Osteoblast (primary cell): ENCODE results near the gene ZNF777. TPM values are rescaled to one million over a fixed set of nuclear protein-coding genes. Genes with fewer than 3 reads are reported as not detected.
"Not testable (repeated sequence)": the region's sequence is repeated elsewhere in the genome, so short reads cannot be mapped to it uniquely, and the experiment has no call there.

Experiments used
- DNase-seq: peaks from one replicate; pipeline ENCODE4 v3.0.0; 2011; ENCODE audit warnings: low spot score, mixed read lengths; ENCODE audit not compliant: insufficient read length; ENCODE audit errors: missing footprints
- H2AFZ ChIP-seq: 2 replicates; pipeline ENCODE4 v1.6.0; 2011; ENCODE audit warnings: mild to moderate bottlenecking, low read length
- H3K27ac ChIP-seq: 2 replicates; pipeline ENCODE4 v1.5.1; 2011; ENCODE audit warnings: mild to moderate bottlenecking, low read depth, low read length, moderate library complexity
- H3K27me3 ChIP-seq: 2 replicates; pipeline ENCODE4 v1.6.0; 2012; ENCODE audit warnings: mild to moderate bottlenecking, control low read depth, inconsistent platforms, low read length, moderate library complexity; ENCODE audit not compliant: insufficient read depth
- H3K36me3 ChIP-seq: 2 replicates; pipeline ENCODE4 v1.5.1; 2011; ENCODE audit warnings: mild to moderate bottlenecking, low read length, control low read depth, moderate library complexity; ENCODE audit not compliant: insufficient read depth
- H3K4me1 ChIP-seq: 2 replicates; pipeline ENCODE4 v1.5.1; 2011; ENCODE audit warnings: mild to moderate bottlenecking, low read length, control low read depth, moderate library complexity; ENCODE audit not compliant: insufficient read depth
- H3K4me2 ChIP-seq: 2 replicates; pipeline ENCODE4 v1.6.0; 2011; ENCODE audit warnings: mild to moderate bottlenecking, low read length; ENCODE audit not compliant: insufficient read depth
- H3K4me3 ChIP-seq: fragments of 200-600 bp; sonication (generic); 3 replicates; pipeline ENCODE4 v1.5.1; 2012; ENCODE audit warnings: mild to moderate bottlenecking, low read length, inconsistent platforms; ENCODE audit not compliant: insufficient read depth
- H3K79me2 ChIP-seq: 2 replicates; pipeline ENCODE4 v1.6.0; 2012; ENCODE audit warnings: mild to moderate bottlenecking, low read length, control low read depth, inconsistent platforms; ENCODE audit not compliant: insufficient read depth
- H3K9me3 ChIP-seq: 2 replicates; pipeline ENCODE4 v1.5.1; 2011; ENCODE audit warnings: low read depth, low read length, control low read depth
- H4K20me1 ChIP-seq: 2 replicates; pipeline ENCODE4 v1.6.0; 2012; ENCODE audit warnings: mild to moderate bottlenecking, low read length, control low read depth; ENCODE audit not compliant: insufficient read depth
- total RNA-seq: library from RNA; depleted of rRNA; stranded (reverse); fragments of >200 nt; gene quantifications from 2 replicates; pipeline ENCODE4 v1.2.3, GENCODE V29; 2012
- TF ChIP-seq, protein P1 (sequence below): IDR thresholded peaks from 2 replicates; pipeline ENCODE4 v1.5.1; 2011; ENCODE audit warnings: mild to moderate bottlenecking, low read depth, low read length, moderate library complexity; ENCODE audit errors: extremely low read depth

Gene ZNF777
- total RNA-seq, 1 donor = 7.6 TPM

DNA sequence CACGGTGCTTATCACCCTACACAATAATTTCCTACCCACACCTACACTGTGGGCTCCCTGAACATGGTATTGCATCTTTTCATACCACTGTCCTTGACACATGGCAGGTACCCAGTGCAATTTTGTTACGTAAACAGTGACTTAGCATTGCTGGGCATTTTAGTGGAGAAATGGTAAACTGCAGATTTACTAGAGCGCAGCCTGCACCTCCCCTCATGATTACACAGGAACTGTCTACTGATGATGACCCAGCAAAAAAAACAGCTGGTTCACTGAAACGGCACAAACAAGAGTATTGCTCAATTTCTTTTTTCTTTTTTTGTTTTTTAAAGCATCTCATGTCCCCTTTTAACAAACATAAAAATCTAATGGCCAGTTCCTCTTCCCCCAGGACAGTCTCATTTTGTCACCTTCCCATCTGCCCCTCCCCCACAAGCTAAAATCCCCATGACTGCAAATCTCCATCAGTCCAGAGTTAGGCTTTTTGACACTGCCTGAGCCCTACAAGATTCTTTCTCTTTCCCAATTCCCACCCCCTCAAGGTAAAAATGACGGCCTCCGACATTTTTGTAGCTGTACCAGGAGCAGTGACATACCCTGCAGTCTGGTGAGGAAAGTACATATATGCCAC is 34.0 kb upstream of the ZNF777 start:
- H3K4me2 ChIP-seq = peak overlapping the region; percentile 18
- H3K4me1 ChIP-seq = peaks cover 19% of the 10 kb centered on the region
- no peak overlapping the region for H3K27ac ChIP-seq
- peaks cover 14% of the 10 kb centered on the region for H3K27me3 ChIP-seq
- H4K20me1 ChIP-seq = peaks cover 20% of the 10 kb centered on the region
- no peak for DNase-seq
- no peak overlapping the region for H3K4me3 ChIP-seq
- TF ChIP-seq, protein P1, sequence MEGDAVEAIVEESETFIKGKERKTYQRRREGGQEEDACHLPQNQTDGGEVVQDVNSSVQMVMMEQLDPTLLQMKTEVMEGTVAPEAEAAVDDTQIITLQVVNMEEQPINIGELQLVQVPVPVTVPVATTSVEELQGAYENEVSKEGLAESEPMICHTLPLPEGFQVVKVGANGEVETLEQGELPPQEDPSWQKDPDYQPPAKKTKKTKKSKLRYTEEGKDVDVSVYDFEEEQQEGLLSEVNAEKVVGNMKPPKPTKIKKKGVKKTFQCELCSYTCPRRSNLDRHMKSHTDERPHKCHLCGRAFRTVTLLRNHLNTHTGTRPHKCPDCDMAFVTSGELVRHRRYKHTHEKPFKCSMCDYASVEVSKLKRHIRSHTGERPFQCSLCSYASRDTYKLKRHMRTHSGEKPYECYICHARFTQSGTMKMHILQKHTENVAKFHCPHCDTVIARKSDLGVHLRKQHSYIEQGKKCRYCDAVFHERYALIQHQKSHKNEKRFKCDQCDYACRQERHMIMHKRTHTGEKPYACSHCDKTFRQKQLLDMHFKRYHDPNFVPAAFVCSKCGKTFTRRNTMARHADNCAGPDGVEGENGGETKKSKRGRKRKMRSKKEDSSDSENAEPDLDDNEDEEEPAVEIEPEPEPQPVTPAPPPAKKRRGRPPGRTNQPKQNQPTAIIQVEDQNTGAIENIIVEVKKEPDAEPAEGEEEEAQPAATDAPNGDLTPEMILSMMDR = no peak
- H3K79me2 ChIP-seq = peaks cover 27% of the 10 kb centered on the region
- no peak overlapping the region for H2AFZ ChIP-seq
- peaks cover 41% of the 10 kb centered on the region for H3K36me3 ChIP-seq
- H3K9me3 ChIP-seq = no peaks in the 10 kb centered on the region

DNA sequence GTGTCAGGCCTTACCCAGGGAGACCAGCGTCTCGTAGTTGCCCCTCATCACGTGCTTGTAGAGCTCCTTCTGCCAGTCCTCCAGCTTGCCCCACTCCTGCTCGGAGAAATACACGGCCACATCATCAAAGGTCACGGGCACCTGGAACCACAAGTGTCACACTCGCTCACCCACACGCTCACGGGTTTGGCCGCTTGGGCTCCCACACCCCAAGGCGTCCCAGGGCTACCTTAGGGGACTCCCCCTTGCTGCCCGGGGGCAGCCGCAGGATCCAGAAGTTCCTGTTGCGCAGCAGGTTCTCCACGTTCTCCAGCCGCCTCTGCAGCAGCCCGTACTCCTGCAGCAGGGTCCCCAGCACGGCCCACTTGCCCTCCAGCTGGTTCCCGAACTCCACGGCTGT is 33.1 kb upstream of the ZNF777 start:
- not testable (repeated sequence) for H3K9me3 ChIP-seq, H2AFZ ChIP-seq, H3K27me3 ChIP-seq, H3K4me3 ChIP-seq, H3K27ac ChIP-seq, H3K4me2 ChIP-seq, DNase-seq
- Histone ChIP-seq H3K36me3 (peaks cover 47% of the 10 kb centered on the region), H3K4me1 (peaks cover 19% of the 10 kb centered on the region), H3K79me2 (peaks cover 35% of the 10 kb centered on the region), H4K20me1 (peaks cover 20% of the 10 kb centered on the region)

DNA sequence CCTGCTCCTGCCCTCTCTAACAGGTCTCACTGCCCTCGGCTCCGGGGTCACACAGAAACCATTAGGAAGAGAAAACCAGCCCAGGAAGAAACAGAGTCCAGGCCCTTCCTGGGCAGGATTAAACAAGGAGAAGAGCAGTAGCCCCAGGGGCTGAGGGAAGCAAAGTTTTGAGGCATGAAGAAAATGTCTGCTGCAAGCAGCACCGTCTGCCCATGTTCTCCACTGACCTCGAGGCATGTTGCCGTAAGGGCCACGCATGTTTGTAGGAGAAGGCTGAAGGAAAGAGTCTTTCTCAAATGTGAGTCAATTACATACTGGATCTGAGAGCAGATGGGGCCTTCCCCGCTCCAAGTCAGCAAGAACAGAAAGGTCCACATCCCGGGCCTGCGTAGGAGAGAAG is 32.5 kb upstream of the ZNF777 start:
- Histone ChIP-seq H2AFZ (no peak overlapping the region), H3K4me3 (no peak overlapping the region), H3K36me3 (peaks cover 51% of the 10 kb centered on the region), H3K9me3 (no peaks in the 10 kb centered on the region), H3K79me2 (peaks cover 38% of the 10 kb centered on the region), H3K4me1 (peaks cover 19% of the 10 kb centered on the region), H3K27ac (no peak overlapping the region), H4K20me1 (peaks cover 20% of the 10 kb centered on the region), H3K27me3 (peaks cover 2% of the 10 kb centered on the region), H3K4me2 (no peak overlapping the region)
- DNase-seq = no peak
- TF ChIP-seq, protein P1 = no peak

DNA sequence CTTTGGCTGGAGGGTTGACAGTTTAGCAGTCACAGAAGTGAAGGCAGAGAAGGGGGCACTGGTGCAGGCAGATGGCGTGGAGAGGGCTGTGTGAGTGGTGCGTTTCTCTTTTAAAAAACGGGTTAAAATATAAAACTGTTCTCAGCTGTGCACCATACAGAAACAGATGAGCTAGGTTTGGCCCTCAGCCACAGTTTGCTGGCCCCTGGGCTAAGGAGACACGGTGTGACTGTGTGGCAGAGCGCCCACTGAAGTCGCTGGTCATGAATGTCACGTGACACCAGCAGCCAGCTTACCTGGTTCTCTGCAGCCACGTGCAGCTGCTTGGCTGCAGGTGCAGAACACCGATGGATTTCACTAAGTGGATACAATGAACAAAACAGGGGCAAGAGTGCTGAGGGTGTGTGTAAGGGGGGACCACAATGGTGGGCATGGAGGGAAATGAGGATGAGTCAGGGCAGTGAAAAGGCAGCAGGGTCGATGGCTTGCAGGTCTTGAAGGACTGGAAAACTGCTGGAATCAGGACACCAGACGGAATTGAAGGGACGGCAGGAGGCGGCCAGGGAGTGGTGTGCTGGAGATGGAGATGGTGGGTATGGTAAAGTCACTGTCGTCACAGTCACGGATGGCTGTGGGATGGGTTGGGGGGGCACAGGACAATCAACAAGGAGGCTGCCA is 29.4 kb upstream of the ZNF777 start:
- TF ChIP-seq, protein P1 = no peak
- H3K4me1 ChIP-seq = peaks cover 6% of the 10 kb centered on the region
- H3K79me2 ChIP-seq = peaks cover 30% of the 10 kb centered on the region
- peaks cover 71% of the 10 kb centered on the region for H3K36me3 ChIP-seq
- no peak overlapping the region for H3K27ac ChIP-seq
- no peak overlapping the region for H3K4me3 ChIP-seq
- H3K9me3 ChIP-seq = no peaks in the 10 kb centered on the region
- H2AFZ ChIP-seq = no peak overlapping the region
- no peak for DNase-seq
- H3K27me3 ChIP-seq = no peaks in the 10 kb centered on the region
- peaks cover 8% of the 10 kb centered on the region for H4K20me1 ChIP-seq
- H3K4me2 ChIP-seq = no peak overlapping the region
